ENCODE data around the gene SEC14L1.
A peak's percentile ranks its signal among the peaks of the same experiment; 100 is the strongest.

The SEC14L1 gene

DNA sequence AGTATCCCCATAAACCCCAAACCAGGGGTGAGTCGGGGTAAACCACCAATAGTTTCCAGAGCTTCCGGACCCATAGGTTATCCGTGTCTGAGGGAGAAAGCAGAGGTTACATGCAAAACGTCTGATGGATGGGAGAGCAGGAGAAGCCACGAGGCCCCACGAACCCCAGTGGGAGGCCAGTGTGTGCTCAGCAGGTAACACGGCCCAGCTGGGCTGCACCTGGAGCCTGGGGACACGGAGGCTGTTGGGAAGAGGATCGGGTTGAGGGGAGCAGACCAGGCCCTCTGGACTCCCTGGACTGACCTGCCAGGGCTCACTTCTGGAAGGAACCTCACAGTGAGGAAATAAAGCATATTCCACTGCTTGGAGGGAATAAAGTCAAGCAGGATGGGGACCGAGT is 78.1 kb downstream of the SEC14L1 start:
- DNase-seq, result no peak

DNA sequence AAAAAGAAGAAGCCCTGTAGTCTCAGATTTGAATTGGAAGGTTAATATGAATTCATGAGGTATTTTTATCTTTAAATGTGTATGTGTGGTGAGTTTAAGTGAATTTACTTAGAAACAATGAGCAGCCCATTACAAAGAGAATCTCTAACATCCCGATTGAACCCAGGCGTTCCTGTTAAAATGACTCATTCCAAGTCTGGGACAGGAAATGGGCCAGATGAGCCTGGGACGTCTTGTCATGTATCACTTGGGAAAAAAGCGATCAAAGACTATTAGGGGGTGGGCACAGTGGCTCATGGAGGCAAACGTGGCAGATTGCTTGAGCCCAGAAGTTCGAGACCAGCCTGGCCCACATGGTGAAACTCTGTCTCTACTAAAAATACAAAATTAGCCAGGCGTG is 81.6 kb downstream of the SEC14L1 start:
- DNase-seq, result no peak

DNA sequence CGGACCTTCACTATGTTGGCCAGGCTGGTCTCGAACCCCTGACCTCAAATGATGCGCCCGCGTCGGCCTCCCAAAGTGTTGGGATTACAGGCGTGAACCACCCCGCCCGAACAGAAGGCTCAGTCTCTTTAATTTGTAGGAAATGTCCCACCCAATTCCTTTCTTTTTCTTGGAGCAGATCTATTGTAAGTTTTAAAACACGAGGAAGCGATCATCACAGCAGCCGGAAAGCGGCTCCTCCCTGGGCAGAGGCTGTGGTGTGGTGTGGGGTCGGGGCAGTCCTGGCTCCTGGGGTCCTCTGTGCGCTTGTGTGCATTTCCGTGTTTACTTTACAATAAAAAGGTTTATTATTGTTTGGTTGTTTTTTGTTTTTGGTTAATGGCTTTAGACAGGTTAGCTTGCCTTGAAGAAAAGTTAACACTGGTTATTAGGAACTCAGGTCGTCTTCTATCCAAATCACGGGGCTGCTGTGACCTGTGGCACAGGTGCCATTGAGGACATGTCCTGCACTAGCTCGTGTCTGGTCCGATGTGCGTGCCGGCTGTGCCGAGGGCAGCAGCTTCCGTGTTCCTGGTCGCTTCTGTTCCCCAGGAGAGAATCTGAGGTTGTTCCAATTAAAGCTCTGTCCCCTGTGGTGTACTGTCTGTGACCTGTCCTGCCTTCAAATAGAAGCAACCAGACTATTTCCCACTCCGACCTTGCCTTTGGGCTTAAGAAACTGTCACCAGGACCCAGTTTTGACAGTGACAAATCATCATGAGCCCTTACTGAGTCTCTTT is 83.1 kb downstream of the SEC14L1 start:
- no peak for DNase-seq

DNA sequence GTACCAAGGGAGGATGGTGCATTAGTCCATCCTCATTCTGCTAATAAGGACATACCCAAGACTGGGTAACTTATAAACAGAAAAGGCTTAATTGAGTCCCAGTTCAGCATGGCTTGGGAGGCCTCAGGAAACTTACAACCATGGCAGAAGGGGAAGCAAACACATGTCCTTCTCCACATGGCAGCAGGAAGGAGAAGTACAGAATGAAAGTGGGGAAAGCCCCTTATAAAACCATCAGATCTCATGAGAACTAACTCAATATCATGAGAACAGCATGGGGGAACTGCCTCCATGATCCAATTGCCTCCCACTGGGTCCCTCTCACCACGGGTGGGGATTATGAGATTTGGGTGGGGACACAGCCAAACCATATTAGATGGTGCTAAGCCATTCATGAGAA is 84.5 kb downstream of the SEC14L1 start:
- DNase-seq, result no peak

DNA sequence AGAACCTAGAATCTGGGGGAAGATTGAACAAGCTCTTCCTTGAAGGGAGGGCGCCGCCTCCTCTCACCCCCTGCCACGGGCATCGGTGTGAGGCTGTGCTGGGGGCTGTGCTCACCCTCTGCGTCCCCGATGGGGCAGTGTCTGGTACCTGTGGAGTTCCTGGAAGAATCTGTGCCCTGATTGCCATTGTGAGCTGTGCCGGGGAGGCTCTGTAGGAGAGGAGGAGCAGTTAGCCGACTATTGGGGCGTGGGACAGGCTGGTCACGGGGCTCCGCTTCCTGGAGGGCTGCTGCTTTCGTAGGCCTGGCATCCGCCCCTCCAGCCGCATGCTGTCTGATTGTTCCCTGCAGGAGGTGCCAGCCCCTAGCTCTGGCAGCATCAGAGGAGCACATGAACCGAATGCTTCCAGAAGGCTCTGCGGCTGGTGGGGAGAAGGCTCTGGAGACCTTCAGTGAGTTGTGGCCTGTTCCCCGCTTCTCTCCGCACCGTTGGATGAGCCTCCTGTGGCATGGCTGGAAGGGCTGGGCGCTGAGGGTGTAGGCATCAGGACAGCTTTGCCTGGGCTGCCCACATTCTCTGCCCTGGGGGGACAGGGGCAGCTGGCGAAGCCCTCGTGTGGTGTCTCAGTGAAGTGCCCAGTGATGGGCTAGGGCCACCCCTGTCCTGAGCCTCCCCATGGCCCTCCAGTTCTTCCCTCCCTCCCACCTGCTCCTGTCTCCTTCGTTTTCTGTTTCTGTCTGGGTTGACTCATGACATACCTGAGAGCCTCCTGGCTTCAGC is 86.9 kb downstream of the SEC14L1 start:
- no peak for DNase-seq

DNA sequence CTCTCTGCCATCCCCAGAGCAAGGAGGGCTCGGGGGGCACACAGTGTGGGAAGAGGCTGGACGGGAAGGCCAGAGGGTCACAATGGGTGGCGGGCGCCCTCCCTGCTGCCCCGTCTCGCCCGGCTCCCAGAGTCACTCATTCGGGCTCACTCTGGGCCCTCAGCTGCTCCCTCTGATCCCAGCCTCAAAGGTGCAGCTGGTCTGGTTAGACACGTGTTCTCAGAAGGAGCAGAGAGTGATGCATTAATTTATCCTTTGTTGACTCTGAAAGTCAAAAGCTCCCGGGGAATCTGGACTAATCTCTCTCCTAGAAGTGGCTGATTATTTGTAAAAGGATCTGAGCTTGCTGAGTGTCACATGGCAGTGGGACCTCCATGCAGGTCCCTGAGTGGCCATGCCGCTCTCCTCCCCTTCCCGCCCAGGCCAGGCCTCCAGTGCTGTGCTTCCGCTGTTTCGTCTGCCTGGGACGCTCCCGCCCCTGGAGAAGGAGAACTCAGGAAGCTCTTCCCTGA is 87.5 kb downstream of the SEC14L1 start:
- no peak for DNase-seq

DNA sequence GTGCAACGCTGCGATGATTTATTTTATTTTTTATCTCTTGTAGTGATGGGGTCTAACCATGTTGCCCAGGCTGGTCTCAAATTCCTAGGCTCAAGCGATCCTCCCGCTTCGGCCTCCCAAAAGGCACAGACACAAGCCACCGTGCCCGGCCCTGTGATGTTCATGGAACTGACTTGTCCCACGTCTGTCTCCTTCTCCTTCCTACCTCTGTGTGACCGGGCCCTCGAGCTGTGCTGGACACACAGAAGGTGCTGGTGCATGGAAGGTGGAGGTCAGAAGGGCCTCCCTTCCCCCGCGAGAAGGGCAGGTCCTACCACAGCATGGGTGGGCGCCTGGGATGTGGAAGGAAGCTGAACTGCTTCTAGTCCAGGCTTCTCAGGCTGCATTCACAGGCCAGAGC is 88.0 kb downstream of the SEC14L1 start:
- DNase-seq, result no peak

DNA sequence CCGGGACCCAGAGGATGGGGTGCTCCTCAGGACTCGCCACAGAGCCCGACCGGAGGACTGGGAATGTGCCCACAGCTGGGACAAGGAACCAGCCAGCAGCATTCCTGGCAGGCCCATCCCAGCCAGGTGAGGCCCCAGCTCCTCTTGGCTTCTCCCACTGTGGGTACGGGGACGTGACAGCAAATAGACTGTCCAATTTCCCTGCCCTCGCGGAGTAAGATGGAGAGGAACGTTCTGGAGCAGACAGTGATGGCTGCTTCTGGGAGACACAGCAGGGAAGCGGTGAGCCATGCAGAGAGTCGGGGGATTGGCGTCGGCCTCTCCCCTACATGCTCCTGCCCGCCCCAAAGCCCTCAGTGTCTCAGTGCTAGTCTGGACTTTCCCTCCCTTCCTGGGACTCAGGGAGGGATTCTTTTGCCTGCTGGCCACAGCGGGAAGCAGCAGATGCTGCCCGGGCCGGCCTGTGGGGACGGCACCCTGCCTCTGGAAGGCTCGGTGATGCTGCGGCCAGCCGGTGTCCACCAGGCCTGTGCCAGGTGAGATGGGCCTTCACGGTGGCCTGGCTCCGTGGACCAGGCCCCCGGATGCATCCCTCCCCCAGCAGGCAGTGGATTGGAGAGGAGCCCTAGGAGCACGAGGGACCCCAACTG is 89.1 kb downstream of the SEC14L1 start:
- no peak for DNase-seq

DNA sequence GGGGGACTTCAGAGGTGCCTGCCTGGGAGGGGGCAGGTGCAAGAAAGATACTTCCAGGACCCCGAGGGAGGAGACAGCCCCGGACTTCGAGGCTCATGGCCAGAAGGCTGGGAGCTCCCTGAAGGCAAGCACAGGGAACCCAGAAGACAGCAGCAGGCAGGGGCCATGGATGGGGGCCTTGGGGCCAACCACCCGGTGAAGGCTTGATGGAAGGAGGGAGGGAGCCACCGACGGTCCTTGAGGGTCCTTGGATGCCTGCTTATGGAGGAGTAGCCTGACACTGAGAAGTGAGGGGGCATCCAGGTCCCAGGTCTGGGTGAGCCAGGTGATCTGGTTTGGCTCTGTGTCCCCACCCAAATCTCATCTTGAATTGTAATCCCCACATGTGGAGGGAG is 89.7 kb downstream of the SEC14L1 start:
- DNase-seq, result no peak

DNA sequence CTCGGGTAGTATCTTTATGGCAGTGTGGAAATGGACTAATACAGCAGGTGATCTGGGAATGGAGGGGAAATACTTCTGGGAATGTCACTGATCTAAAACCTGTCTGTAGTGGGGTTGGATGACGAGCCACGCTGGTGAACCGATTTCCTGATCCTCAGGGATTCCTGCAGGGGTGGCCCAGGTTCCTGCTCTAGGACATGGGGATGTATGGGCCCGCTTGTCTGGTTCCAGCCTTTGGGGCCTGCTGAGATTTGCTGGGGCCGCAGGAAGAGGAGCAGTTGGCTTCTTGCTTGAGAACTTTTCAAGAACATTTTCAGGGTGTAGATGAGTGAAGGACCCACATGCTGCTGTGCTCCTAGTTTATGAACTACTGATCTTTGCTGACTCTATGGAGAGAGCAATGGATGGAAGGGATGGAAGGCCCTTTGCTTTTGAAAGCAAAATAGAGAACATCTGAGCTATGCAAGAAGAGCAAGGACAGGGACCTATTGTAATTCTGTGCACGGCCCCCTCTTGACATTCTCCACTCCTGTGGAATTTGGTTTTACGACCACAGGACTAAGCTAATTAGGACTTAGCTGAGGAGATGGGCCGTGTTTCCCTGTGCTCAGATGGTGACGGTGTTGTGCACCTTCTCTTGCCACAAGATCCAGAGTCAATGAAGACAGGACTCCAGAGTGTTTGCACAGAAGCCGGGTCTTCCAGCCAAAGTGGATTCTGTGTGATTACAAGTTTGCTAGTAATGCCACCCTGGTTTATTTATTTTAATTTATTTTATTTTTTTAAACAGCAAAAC is 90.5 kb downstream of the SEC14L1 start:
- DNase-seq, result no peak

DNA sequence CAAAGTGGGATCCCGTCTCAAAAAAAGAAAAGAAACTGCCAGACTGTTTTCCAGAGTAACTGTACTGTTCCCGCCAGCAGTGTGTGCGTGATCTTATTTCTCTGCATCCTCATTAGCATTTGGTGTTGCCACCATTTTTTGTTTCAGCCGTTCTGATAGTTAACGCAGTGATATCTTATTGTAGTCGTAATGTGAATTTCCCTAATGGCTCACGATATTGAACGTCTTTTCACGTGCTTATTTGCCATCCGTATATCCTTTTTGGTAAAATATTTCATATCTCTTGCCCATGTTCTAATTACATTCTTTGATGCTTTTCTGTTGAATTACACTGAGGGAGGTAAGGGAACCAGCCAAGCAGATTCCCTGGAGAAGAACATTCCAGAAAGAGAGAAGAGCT is 92.4 kb downstream of the SEC14L1 start:
- DNase-seq, result no peak

DNA sequence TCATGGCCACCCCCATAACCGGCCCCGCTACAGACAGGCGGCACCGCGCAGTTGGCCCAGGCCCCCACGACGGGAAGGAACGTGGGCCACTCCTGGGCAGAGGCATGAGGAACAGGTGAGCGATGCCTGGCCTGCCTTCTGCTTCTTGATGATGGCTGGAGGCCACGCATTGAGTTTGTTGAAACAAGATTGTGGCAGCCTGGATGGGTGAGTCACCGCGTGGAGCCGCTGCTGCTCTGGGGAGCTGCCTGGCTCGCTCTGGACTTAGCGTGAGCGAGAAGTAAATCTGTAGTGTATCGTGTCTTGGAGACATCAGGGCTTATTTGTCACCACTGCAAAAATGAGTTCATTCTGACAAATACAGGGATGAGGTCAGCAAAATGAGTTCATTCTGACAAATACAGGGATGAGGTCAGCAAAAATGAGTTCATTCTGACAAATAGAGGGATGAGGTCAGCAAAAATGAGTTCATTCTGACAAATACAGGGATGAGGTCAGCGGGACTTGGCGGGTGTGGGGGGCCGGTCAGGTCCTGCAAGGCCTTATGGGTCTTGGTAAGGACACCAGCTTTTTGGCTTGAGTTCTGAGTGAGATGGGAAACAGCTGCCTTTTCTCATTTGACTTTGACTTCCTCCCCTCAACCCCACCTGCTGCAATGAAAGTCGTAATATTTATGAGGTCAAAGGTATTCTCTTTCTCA is 93.0 kb downstream of the SEC14L1 start:
- DNase-seq, result peak; percentile 58

DNA sequence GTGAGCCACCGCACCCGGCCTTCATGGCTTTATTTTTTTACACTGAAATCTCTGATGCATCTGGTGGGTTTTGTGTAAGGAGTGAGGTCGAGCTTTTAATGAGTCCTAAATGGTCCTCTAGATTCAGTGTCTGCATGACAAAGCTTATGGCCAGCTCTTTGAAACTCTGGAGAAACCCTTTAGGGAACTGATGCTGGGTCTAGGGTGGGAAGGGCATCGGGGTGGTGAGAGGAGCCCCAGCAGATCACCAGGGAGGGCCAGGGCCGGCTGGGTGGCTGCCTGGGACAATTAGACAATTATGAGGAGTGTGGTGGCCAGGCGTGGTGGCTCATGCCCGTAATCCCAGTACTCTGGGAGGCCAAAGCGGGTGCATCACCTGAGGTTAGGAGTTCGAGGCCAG is 93.9 kb downstream of the SEC14L1 start:
- DNase-seq, result no peak

DNA sequence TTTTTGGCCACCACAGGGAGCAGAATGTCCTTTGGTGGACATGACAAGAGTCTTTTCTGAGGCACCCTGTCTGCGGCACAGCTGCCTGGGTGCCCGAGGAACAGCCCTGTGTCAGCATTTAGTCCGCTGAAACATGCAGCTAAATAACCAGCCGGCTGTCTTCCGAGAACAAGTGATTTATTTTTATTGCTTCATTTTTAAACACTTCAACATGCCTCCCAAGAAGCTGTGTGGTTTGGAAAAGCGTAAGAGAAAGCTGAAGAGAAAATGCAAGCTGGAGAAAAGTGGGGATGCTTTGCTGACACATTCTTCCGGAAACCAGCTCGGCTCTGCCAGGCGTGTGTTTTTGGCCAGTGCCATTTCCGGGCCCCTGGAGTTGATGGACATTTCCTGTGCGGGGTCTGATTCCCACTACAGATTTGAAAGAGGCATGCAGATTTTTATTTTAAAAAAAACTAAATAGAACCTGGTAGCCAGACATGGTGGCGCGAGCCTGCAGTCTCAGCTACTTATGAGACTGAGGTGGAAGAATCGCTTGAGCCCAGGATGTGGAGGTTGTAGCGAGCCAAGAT is 94.7 kb downstream of the SEC14L1 start:
- no peak for DNase-seq

DNA sequence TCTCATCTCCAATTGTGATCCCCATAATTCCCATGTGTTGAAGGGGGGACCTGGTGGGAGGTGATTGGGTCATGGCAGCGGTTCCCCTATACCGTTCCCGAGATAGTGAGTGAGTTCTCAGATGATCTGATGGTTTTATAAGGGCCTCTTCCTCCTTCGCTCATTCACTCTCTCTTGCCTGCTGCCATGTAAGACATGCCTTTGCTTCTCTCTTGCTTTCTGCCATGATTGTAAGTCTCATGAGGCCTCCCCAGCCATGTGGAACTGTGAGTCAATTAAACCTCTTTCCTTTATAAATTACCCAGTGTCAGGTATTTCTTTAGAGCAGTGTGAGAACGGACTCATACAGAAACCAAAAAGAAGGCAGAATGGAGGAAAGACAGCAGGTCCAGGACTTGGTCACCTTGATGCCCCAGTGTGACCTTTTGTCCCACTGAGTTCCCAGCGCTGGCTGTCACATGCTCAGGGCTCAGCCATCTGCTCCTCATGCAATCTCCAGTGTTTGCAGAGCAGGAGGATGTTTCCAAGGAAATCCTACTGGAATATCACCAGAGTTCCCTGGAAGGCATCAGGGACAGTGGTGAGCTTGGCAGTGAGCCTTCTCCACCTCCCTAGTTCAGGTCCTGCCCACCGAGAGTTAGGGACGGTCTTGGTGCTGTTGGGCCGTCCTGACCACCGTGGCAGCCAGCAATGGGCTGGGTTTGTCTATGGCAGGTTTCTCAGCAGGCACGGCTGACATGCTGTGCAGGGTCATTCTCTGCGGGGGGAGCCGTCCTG is 96.7 kb downstream of the SEC14L1 start:
- DNase-seq, result no peak

DNA sequence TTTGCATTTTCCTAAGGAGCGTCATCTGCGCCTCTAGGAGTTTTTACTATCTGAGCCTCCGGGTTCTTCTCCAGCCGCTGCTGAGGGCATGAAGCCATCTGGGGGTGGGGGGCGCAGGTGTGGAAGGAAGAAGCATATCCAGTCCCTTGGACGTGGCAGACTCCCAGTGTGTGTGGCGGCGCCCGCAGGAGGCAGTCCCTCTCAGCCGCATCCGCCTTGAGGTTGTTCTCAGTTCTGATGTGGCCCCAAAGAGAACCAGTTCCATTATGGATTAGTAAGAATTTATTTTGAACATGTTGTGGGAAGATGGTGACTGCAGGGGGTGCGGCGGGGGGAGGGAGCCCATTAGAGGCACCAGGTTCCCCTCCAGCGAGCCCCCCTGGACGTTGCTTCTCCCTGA is 100.2 kb downstream of the SEC14L1 start:
- no peak for DNase-seq

DNA sequence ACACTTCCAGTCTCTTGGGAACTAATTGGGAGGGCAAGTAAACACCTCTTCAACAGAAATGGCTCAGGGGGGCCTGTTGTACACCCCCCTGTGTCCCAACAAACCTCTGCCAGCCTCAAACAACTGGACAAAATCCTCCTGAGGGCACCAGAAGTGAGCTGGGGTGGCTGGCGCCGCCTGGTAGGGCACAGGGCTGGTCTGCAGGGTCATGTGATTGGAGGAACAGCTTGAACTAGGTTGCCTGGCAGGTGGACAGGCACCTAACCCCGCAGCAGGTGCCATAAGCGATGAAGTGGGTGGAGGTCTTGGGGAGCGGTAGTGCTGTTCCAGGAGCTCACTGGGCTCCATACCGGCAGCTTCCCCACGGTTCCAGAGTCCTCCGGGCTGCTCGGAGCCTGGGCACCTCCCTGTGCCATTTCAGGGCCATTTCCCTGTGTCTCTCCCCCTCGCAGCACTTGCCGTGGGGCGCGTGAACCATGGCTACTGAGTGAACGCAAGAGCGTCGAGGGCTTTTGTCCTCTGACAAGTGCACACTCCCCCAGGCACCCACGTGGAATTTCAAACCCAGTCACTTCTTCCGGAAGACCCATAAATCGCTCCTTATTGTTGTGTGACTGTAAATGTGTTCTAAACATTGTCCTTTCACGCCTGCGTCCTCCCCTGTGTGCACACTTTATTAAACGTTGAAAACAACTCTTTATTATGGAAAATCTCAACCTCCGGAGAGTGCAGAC is 101.5 kb downstream of the SEC14L1 start:
- DNase-seq, result no peak

DNA sequence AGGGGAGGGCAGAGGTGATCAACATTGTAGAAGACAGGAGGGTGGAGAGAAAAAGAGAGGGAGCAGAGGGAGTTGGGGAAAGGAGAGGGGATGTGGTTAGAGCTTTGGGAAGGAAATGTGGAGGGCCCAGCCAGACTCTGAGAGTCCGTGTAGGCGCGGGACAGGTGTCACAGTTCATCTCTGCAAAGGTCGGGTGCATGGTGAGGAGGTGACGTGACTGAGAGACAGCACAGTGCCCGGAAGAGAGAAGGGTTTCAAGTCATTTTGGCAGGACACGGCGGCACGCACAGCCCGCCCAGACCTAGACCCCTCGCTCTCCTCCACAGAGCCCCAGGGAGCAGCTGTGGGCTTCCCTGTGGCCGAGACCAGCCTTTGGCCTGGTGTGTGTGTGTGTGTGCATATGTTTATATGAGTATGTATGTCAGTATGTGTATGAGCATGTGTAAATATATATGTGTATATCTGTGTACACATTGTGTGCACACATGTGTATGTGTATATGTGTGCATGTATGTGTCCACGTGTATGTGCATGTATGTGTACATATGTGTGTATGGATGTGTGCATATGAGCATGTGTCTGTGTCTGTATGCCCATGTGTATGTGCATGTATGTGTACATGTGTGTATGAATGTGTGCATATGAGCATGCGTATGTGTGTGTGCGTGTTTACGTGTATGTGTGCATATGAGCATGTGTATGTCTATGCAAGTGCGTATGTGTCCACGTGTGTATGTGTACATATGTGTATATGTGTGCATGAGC is 104.6 kb downstream of the SEC14L1 start:
- no peak for DNase-seq
